Loucy (cell line): Measurements from ENCODE around the gene NMD3.

Experiments used
- H2AFZ ChIP-seq: fragments of 200-600 bp; sonication (generic); 2 replicates; pipeline ENCODE4 v1.6.0; 2016; ENCODE audit warnings: antibody characterized with exemption, mild to moderate bottlenecking, low read length, moderate library complexity
- H3F3A ChIP-seq: fragments of 200-600 bp; 2 replicates; pipeline ENCODE4 v1.6.0; 2016; ENCODE audit warnings: antibody characterized with exemption, low read depth, mild to moderate bottlenecking
- H3K27me3 ChIP-seq: fragments of 200-600 bp; sonication (generic); 2 replicates; pipeline ENCODE4 v1.6.1; 2014; ENCODE audit warnings: low read length, mild to moderate bottlenecking; ENCODE audit not compliant: insufficient read depth, poor library complexity, severe bottlenecking
- H3K36me3 ChIP-seq: fragments of 200-600 bp; sonication (generic); 2 replicates; pipeline ENCODE4 v1.6.1; 2016; ENCODE audit warnings: low read length; ENCODE audit not compliant: insufficient read depth
- H3K4me1 ChIP-seq: fragments of 200-600 bp; sonication (generic); 2 replicates; pipeline ENCODE4 v1.5.1; 2014; ENCODE audit warnings: low read length, mild to moderate bottlenecking; ENCODE audit not compliant: insufficient read depth, poor library complexity, severe bottlenecking
- H3K4me2 ChIP-seq: fragments of 200-600 bp; sonication (generic); 2 replicates; pipeline ENCODE4 v1.6.0; 2014; ENCODE audit warnings: antibody characterized with exemption, low read length, low read depth, mild to moderate bottlenecking; ENCODE audit not compliant: poor library complexity, severe bottlenecking
- H3K4me3 ChIP-seq: fragments of 200-600 bp; sonication (generic); 2 replicates; pipeline ENCODE4 v1.5.1; 2014; ENCODE audit warnings: low read length, mild to moderate bottlenecking, mixed read lengths; ENCODE audit not compliant: poor library complexity, severe bottlenecking
- H3K79me2 ChIP-seq: fragments of 200-600 bp; sonication (generic); 2 replicates; pipeline ENCODE4 v1.6.1; 2014; ENCODE audit warnings: low read length; ENCODE audit not compliant: insufficient read depth
- H3K9ac ChIP-seq: fragments of 200-600 bp; sonication (generic); 2 replicates; pipeline ENCODE4 v1.6.0; 2014; ENCODE audit warnings: mild to moderate bottlenecking, low read depth, low read length, moderate library complexity; ENCODE audit not compliant: poor library complexity, severe bottlenecking
- H3K9me2 ChIP-seq: fragments of 200-600 bp; sonication (generic); replicated peaks from 2 replicates; pipeline ENCODE4 v1.6.1; 2016; ENCODE audit warnings: low read depth, low read length, mixed read lengths
- H3K9me3 ChIP-seq: fragments of 200-600 bp; sonication (generic); 2 replicates; pipeline ENCODE4 v1.6.1; 2014; ENCODE audit warnings: mild to moderate bottlenecking, antibody characterized with exemption, low read length, low read depth; ENCODE audit not compliant: insufficient read depth
- H4K20me1 ChIP-seq: fragments of 200-600 bp; sonication (generic); 2 replicates; pipeline ENCODE4 v1.6.0; 2014; ENCODE audit warnings: antibody characterized with exemption, low read length, mild to moderate bottlenecking; ENCODE audit not compliant: insufficient read depth, poor library complexity, severe bottlenecking
- CTCF ChIP-seq: fragments of 200-600 bp; sonication (generic); conservative IDR thresholded peaks from 2 replicates; pipeline ENCODE4 v1.5.1; 2014; ENCODE audit warnings: mild to moderate bottlenecking, antibody characterized with exemption, low read length
- EZH2phosphoT487 ChIP-seq: fragments of 200-600 bp; IDR thresholded peaks from 2 replicates; pipeline ENCODE4 v1.6.1; 2018; ENCODE audit warnings: antibody characterized with exemption, mild to moderate bottlenecking, moderate library complexity, borderline replicate concordance

The NMD3 gene

GRCh38 chr3:161252143-161252542, 31.0 kb downstream of the NMD3 start:
- no peaks in the 10 kb centered on the region for H3F3A ChIP-seq
- no peaks in the 10 kb centered on the region for H3K27me3 ChIP-seq
- no peak overlapping the region for H3K4me3 ChIP-seq
- no peak overlapping the region for H3K9ac ChIP-seq
- H4K20me1 ChIP-seq, result no peaks in the 10 kb centered on the region
- H3K9me3 ChIP-seq, result no peaks in the 10 kb centered on the region
- no peaks in the 10 kb centered on the region for H3K9me2 ChIP-seq
- H2AFZ ChIP-seq, result no peak overlapping the region
- no peak overlapping the region for H3K4me2 ChIP-seq
- H3K4me1 ChIP-seq, result no peaks in the 10 kb centered on the region
- no peak for TF ChIP-seq EZH2phosphoT487
- TF ChIP-seq CTCF, result no peak
- no peaks in the 10 kb centered on the region for H3K79me2 ChIP-seq
- H3K36me3 ChIP-seq, result peaks cover 65% of the 10 kb centered on the region

GRCh38 chr3:161253711-161254110, 32.6 kb downstream of the NMD3 start:
- Histone ChIP-seq H2AFZ (no peak overlapping the region), H3K4me3 (no peak overlapping the region), H4K20me1 (no peaks in the 10 kb centered on the region), H3K4me1 (no peaks in the 10 kb centered on the region), H3K36me3 (peaks cover 50% of the 10 kb centered on the region), H3K27me3 (no peaks in the 10 kb centered on the region), H3F3A (no peaks in the 10 kb centered on the region), H3K9ac (no peak overlapping the region), H3K9me2 (no peaks in the 10 kb centered on the region), H3K4me2 (no peak overlapping the region), H3K9me3 (no peaks in the 10 kb centered on the region), H3K79me2 (no peaks in the 10 kb centered on the region)
- no peak for TF ChIP-seq EZH2phosphoT487
- no peak for TF ChIP-seq CTCF

GRCh38 chr3:161254861-161255260, 33.8 kb downstream of the NMD3 start:
- TF ChIP-seq CTCF (no peak), EZH2phosphoT487 (no peak)
- Histone ChIP-seq H3K4me2 (no peak overlapping the region), H3K4me1 (no peaks in the 10 kb centered on the region), H3K27me3 (no peaks in the 10 kb centered on the region), H3K36me3 (peaks cover 39% of the 10 kb centered on the region), H4K20me1 (no peaks in the 10 kb centered on the region), H3K9me3 (no peaks in the 10 kb centered on the region), H3K79me2 (no peaks in the 10 kb centered on the region), H2AFZ (no peak overlapping the region), H3F3A (no peaks in the 10 kb centered on the region), H3K9me2 (no peaks in the 10 kb centered on the region), H3K9ac (no peak overlapping the region), H3K4me3 (no peak overlapping the region)
